DMS79 treated with DMSO at 0.1 percent for 48 hours (cell line): ENCODE measurements around the gene EEF1AKMT3.
"Not testable (repeated sequence)": the region's sequence is repeated elsewhere in the genome, so short reads cannot be mapped to it uniquely, and the experiment has no call there.

Source experiments
- DNase-seq: peaks from one replicate; lab custom pipeline; 2025; lab: John Stamatoyannopoulos, UW

Gene EEF1AKMT3

DNA sequence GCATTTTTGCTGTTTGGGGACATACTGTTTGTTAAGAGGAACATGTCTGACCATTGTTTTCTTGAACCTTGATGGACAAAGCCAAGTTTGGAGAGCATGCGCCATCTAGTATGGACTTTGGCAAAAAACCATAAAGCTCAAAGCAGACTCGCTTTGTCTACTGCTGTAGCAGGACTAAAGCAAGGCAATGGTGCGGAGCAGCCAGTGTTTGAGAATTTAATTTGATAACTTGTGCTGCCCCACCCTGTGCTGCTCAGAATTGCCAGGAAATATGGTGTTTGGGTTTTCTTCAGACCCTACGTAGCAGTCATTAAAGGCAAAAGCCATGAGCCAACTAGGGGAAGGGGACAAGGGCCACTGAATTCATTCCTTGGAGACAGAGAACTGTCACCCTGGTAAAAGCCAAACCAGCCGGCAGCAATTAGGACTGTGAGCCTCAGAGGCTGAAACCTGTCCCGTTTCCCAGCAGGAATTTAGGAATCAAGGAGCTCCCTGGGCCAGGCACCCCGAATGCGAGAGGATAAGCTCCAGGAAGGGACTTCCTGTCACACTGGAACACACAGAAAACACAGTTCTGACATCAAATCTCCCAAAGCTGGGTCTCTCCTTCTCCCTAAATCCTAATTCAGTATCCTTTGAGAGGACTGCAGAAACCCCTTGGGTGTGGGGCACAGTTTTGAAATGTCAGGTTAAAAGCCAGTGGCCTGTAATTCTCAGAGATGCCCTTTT lies 45.0 kb downstream of the EEF1AKMT3 start:
- DNase-seq: no peak

DNA sequence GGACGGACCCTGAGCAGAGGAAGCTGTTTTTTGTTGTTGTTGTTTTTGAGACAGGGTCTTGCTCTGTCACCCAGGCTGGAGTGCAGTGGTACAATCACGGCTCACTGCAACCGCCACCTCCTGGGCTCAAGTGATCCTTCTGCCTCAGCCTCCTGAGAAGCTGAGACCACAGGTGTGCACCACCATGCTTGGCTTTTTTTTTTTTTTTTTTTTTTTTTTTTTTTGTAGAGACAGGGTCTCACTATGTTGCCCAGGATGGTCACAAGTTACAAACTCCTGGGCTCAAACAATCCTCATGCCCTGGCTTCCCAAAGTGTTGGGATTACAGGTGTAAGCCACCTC lies 45.5 kb downstream of the EEF1AKMT3 start:
- not testable (repeated sequence) for DNase-seq

DNA sequence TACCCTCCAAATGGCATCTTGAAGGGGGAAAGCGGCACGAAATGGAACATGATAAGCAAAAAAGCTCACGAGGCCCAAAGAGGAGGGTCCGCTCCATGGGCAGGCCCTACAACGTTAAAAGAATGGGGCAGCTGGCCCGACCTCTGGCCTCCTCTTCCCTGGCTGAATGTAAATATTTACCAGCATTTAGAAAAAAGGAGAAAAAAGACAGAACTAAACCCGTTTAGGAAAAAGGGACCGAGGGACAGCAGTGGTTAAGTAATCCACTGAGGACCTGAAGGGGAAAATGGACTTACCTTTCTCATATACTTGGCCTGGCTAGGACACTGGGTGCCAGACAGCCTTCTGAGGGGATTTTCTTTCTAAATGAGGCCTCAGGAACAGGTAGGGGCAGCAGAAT lies 47.7 kb downstream of the EEF1AKMT3 start:
- DNase-seq: not testable (repeated sequence)

DNA sequence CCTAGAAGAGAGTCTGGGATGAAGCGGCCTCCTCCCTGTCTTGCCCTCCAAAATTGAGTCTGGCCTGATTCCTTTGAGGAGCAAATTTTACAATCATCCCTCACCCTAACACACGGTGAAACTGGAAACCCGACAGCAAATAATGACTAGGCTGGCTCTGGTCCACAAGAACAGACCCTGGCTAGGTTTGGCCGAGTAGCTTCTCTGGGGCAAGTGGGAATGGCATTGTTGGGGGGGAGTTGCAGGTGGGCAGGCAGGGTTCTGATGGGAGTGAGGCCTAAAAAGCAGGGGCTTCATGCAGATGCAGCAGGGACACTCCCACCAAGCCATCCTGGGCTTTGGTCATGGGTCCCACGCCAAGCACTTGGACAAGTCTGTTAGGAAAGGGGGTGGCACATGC lies 48.6 kb downstream of the EEF1AKMT3 start:
- DNase-seq: not testable (repeated sequence)

DNA sequence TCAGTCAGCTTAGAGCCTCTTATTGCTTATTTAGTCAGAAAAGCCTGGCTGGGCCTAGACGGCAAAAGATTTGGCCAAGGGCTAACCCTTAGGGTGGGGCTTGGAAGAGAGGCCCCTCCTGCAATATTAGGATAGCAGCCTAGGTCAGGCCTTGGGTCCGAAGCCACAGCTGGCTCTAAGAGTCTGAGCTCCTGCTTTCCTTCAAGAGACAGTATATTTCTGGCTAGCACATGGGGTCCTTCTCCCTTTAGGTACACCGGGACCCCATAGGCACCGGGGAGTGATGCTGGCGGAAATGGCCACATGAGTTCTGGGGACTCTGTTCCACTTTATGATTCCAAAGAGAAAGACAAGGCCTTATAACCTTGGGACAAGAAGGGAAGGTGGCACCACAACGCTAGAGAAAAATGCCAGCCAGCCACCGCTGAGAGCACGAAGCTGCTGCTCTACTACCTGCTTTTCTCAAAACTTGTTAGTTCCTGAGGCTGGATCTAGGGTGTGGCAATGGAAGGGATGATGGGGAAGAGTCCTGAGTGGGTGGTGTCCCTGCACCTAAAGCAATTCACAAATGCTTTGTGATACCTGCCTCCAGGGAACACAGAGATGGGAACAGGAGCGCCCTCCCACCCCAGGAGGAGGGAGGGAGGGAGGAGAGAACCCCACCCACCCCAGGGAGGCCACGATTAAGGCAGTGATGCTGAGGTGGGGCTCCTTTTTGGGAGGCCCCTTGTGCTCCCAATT lies 49.2 kb downstream of the EEF1AKMT3 start:
- DNase-seq: no peak

DNA sequence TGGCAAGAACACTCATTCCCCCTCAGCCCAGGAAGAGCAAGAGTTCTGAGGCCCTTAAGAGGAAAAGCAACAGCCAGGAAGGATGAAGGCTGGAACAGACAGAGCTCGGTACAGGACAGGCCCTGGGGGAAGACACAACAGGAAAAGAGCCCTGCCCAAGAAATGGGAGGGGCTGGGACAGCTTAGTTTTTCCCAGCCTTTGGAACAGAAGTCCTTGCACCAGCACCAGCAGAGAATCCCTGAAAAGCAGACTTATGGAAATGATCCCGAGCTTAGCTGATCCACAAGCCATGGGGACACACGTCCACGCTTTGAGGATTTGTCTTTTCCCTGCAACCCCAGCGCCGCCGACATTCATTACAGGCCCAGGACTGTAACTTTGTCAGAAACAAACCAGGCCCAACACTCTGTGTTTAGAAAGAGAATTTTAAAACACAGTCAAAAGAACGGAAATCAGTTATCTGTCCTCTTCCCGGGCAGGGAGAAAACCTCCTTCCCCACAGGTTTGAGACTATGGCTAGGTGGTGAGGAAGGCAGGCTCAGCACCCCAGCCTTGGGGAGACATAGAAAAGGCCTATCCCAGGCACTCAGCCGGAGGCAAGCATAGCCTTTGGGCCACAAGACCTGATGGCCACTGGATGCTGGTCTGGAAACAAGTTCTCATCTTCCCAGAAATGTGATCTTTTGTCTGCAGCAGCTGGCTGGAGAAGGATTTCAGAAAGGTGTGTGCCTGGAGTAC lies 50.1 kb downstream of the EEF1AKMT3 start:
- no peak for DNase-seq

DNA sequence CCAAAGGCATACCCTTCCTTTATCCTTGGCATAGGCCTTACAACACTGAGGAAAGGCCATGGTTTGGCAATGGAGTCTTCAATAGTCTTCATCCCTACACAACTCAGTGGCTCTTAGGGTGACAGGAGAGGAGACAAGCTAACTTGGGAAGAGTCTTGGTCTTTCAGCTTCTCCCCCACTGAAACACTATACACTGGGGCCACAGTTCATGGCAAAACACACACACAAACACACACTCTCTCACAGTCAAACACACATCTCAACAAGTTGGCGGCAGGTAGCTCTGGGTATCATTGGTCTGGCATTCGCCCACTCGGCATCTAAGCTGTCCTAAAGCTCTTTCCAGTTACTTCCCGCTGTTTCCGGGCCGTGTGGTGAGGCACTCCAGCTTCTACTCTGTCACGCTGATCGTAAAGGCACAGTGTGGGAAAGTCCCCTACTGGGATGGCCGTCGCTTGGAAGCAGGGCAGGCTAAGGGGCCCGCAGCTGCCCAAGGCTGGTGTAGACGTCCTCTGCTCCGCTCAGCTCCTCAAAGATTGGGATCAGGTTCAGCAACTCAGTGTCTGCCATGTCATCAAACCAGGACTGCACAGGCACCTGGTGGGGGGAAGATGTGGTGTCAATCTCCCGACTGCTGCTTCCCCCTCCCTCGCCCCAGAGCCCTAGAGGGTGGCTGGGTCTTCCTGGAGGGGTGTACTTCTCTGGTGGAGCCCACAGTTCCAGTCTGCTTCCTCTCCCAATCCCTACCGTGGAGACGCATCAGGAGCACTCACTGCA lies 50.9 kb downstream of the EEF1AKMT3 start:
- no peak for DNase-seq

DNA sequence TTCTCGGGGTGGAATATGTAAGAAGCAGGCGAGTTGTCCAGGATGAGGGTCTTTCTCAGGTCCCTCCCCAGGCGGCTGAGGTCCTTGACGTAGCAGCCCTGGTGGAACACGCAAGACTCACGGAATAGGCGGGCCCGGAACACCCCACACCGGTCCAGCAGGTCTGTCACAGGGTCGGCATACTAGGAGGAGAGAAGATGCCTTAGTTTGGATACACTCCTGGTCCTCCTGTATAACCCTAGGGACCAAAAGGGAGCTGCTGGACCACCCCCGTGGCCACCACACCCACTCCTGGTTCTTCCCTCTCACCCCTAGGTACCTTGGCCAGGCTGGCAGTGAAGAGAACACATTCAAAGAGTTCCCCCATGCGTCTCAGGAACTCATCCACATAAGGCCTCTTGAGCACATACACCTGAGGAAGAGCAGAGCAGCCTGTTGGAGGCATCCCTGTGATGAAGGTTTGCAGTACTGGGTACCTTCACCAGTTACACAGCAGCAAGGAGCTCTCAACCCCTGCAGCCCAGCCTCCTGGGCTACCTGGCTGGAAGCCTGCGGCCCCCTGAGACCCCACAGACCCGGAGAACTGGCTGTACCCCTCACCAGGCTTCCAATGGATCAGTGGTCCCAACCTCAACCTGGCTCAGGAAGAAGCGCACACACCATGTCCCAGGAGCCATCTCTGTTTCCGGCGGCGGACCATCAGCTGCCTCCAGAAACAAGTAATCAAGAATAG lies 51.7 kb downstream of the EEF1AKMT3 start:
- DNase-seq: no peak

DNA sequence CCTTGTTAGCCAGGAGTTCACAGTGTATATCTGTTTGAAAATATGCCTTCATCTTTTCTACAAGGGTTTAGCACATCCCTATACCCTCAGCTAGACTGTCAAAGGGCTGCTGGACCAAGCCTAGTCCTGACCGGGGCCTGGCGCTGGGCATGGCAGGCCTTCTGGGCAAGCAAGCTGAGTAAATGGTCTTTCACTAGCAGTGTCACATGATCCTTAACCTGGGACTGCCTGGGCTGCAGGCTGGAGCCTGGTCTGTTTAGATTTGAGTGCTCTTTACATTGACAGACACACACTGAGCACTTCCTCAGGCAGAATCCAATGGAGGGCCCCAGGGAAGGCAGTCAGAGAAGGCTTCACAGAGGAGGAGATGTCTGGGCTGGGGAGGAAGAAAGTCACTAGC lies 53.0 kb downstream of the EEF1AKMT3 start:
- DNase-seq: no peak

DNA sequence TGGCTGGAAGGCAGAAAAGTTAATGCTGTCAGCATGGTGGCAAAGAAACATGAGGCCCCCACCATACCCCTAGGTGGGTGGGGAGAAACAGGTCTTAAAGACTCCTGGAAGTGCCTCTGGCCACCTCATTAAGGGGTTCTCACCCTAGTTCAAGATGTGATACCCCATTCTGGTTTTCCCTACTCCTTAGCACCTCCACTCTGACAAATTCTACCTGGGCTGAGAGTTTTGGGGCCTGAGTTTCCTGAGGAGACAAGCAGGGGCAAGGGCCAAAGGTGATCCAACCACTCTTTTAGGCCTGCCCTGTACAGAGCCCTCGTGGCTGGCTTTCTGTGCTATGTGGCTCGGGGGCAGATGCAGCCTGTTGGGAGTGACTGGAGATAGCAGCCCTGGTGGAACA lies 54.0 kb downstream of the EEF1AKMT3 start:
- no peak for DNase-seq

DNA sequence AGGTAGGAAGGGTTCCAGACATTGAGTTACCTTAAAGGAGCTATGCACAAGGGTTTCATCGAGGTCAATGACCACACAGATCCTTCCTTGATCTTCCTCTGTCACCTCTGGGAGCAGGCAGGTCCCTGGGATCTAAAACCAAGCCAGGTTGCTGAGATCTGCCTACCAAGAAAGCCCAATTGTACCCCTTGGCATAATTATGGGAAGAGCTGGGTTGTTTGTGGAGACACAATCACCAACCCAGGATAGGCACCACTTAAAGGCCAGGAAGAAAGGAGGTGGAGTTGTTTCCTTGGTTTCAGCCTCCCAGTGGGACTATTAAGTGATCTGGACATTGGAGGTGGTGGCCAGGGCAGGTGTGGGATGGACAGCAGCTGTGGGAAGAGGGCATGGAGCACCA lies 54.6 kb downstream of the EEF1AKMT3 start:
- DNase-seq: no peak

DNA sequence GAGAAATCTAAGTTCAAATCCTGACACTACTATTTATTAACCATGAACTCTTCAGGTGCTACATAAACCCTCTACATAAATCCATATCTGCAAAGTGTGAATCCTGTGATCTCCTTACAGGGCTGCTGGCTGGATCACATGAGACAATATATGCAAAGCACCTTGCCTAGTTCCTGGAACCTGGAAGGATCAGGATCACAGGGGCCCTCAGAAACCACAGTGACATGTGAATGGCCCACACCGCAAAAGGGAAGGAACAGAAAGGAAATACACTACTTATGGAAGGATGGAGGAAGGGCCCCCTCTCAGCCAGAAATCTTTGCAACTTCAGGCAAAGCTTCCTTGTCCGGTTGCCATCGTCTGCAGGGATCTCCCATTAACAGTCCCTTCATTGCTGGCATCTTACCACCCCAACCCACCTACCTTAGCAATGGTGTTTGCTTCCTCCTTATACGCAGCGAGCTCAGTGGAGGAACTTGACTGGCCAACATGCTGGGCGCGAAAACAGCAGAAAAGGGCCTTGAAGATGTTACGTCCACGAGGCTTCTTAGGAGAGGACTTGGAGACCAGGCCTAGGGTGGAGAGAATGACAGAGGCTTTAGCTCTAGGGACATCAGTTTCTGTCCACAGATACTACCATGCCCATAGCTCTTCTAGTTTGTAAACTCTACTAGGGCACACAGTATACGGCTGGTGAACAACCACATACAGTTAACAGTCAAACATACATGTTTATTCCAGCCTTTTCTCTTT lies 56.8 kb downstream of the EEF1AKMT3 start:
- DNase-seq: no peak

DNA sequence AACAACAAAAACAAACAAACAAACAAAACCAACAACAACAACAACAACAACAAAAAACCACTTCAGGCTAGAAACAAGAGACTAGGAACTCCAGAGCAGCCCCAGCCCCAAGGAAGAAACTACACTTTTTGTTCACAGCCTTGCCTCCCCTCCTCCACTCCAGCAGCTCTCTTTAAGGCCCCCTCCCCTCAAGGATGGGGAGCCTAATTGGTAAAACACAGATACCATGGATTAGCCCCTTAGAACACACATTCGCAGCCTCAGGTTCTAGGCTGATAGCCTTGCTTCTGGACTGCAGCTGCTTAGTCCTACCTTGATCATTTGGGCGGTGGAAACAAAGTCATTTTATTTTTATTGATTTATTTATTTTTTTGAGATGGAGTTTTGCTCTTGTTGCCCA lies 58.0 kb downstream of the EEF1AKMT3 start:
- DNase-seq: no peak
